Measurements from ENCODE around the gene AJM1.
"Not testable (repeated sequence)": the region's sequence is repeated elsewhere in the genome, so short reads cannot be mapped to it uniquely, and the experiment has no call there.

The AJM1 gene

GRCh38 chr9:136831002-136831719, 11.1 kb upstream of the AJM1 start:
- Histone ChIP-seq H2AFZ (ENCODE audit: low read depth, low read length) (no peak overlapping the region), H3K4me3 (ENCODE audit: low read length) (no peak overlapping the region), H3K4me1 (ENCODE audit: insufficient read depth, low read length) (no peaks in the 10 kb centered on the region), H3K9me3 (ENCODE audit: low read length) (no peaks in the 10 kb centered on the region), H3K36me3 (ENCODE audit: insufficient read depth, low read length) (peaks cover 77% of the 10 kb centered on the region), H3K27me3 (ENCODE audit: insufficient read depth, low read length) (no peaks in the 10 kb centered on the region)

GRCh38 chr9:136831720-136832104, 10.6 kb upstream of the AJM1 start:
- H3K4me3 ChIP-seq (ENCODE audit: low read length) = no peak overlapping the region
- H3K36me3 ChIP-seq (ENCODE audit: insufficient read depth, low read length) = peaks cover 75% of the 10 kb centered on the region
- no peaks in the 10 kb centered on the region for H3K27me3 ChIP-seq (ENCODE audit: insufficient read depth, low read length)
- H3K4me1 ChIP-seq (ENCODE audit: insufficient read depth, low read length) = no peaks in the 10 kb centered on the region
- H3K9me3 ChIP-seq (ENCODE audit: low read length) = no peaks in the 10 kb centered on the region
- H2AFZ ChIP-seq (ENCODE audit: low read depth, low read length) = no peak overlapping the region

DNA sequence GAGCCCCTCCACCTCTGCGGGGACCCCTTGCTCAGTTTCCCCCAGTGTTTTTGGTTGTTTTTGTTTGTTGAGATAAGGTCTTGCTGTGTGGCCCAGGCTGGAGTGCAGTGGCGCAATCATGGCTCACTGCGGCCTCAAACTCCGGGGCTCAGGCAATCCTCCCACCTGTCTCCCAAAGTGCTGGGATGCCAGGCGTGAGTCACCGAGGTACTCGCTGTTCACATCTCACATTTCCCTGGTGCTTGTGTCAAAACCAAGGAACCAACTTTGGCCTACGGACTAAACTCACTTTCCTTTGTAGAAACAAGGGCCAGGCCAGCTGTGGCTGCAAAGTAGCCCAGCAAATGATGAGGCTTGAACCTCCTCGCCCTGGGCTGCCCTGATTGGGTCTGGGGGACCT, 9.7 kb upstream of the AJM1 start:
- no peaks in the 10 kb centered on the region for H3K4me1 ChIP-seq (ENCODE audit: insufficient read depth, low read length)
- no peak overlapping the region for H2AFZ ChIP-seq (ENCODE audit: low read depth, low read length)
- H3K27me3 ChIP-seq (ENCODE audit: insufficient read depth, low read length) = no peaks in the 10 kb centered on the region
- peaks cover 68% of the 10 kb centered on the region for H3K36me3 ChIP-seq (ENCODE audit: insufficient read depth, low read length)
- no peaks in the 10 kb centered on the region for H3K9me3 ChIP-seq (ENCODE audit: low read length)
- H3K4me3 ChIP-seq (ENCODE audit: low read length) = no peak overlapping the region

DNA sequence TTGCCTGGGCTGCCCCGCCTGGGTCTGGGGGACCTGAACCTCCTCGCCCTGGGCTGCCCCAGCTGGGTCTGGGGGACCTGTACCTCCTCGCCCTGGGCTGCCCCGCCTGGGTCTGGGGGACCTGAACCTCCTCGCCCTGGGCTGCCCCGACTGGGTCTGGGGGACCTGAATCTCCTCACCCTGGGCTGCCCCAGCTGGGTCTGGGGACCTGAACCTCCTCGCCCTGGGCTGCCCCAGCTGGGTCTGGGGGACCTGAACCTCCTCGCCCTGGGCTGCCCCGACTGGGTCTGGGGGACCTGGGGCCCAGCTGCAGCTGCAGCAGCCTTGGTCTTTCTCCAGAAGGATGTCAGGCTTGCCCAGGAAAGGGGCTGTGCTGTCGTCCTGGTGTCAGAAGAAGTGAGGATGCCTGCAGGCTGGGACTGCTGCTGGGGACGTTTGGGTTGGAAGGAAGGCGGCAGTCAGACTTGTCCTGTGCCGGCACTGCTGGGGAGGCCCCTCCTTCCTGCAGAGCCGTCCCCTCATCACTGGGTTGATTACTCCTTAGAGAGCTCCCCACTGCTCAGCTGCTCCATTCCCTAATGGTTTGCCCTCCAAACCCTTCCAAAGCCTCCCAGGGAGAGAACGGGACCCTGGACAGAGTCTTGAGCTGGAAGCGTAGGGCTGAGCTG, 8.8 kb upstream of the AJM1 start:
- peaks cover 67% of the 10 kb centered on the region for H3K36me3 ChIP-seq (ENCODE audit: insufficient read depth, low read length)
- H3K9me3 ChIP-seq (ENCODE audit: low read length); H3K27me3 ChIP-seq (ENCODE audit: insufficient read depth, low read length); H2AFZ ChIP-seq (ENCODE audit: low read depth, low read length); H3K4me1 ChIP-seq (ENCODE audit: insufficient read depth, low read length); H3K4me3 ChIP-seq (ENCODE audit: low read length): not testable (repeated sequence)

DNA sequence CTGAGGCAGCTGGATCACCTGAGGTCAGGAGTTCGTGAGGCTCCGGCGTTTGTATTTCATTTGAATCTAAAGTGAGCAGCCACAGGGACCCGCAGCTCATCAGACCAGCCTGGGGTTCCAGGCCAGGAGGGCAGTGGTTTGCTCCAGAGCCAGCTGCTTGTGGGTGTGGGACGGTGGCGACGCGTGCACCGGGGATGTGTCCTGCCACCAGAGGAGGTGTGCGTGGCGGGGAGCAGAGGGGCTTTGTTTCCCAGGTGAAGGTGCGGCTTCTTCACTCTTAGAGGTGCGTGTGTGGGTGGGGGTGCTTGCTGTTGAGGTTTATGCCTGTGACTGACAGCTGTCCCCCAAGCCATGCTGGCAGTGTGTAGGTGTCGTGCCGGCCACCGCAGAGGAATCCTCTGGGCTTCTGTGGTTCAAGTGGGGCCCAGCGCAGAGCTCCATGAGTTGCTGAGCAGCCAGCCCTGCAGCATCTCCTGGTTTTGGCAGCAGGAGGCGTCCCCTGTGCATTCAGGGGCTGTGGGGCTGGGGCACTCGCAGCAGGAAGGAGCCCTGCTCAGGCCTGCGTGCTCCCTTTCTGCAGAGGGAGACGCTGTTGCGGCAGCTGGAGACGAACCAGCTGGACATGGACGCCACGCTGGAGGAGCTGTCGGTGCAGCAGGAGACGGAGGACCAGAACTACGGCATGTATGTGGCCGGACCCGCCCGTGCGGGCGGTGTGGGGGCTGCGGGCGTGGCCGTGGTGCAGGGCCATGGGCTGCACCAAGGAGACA, 6.9 kb upstream of the AJM1 start:
- no peaks in the 10 kb centered on the region for H3K9me3 ChIP-seq (ENCODE audit: low read length)
- H3K36me3 ChIP-seq (ENCODE audit: insufficient read depth, low read length) = peaks cover 63% of the 10 kb centered on the region
- H3K4me1 ChIP-seq (ENCODE audit: insufficient read depth, low read length) = peaks cover 6% of the 10 kb centered on the region
- H3K27me3 ChIP-seq (ENCODE audit: insufficient read depth, low read length) = no peaks in the 10 kb centered on the region
- H2AFZ ChIP-seq (ENCODE audit: low read depth, low read length) = no peak overlapping the region
- H3K4me3 ChIP-seq (ENCODE audit: low read length) = no peak overlapping the region

- H3K27me3 ChIP-seq (ENCODE audit: insufficient read depth, low read length) = no peaks in the 10 kb centered on the region
- no peak overlapping the region for H3K4me3 ChIP-seq (ENCODE audit: low read length)
- H3K36me3 ChIP-seq (ENCODE audit: insufficient read depth, low read length) = peaks cover 54% of the 10 kb centered on the region
- no peak overlapping the region for H2AFZ ChIP-seq (ENCODE audit: low read depth, low read length)
- H3K4me1 ChIP-seq (ENCODE audit: insufficient read depth, low read length) = peaks cover 14% of the 10 kb centered on the region
- H3K9me3 ChIP-seq (ENCODE audit: low read length) = no peaks in the 10 kb centered on the region
Measured at GRCh38 chr9:136835932-136836904, 6.1 kb upstream of the AJM1 start.

DNA sequence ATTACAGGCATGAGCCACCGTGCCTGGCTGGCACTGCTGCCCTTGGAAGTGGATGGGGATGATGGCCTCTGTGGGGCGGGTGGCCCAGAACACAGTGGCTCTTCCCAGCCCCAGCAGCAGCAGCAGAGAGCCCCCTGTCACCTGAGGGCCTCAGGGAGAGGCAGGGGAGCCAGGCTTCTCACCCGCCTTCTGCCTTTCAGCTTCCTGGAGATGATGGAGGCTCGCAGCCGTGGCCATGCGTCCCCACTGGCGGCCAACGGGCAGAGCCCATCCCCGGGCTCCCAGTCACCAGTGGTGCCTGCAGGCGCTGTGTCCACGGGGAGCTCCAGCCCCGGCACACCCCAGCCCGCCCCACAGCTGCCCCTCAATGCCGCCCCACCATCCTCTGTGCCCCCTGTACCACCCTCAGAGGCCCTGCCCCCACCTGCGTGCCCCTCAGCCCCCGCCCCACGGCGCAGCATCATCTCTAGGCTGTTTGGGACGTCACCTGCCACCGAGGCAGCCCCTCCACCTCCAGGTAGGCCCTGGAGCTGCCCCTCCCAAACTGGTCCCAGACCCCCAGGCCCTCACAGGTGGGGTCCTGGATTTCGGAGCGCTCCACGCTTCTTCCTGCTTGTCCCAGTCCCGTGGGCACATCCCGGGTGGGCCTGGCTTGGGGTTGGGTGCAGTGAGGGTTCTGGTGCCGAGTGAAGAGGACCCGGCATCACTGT, 5.0 kb upstream of the AJM1 start:
- Histone ChIP-seq H3K36me3 (ENCODE audit: insufficient read depth, low read length) (peaks cover 43% of the 10 kb centered on the region), H3K27me3 (ENCODE audit: insufficient read depth, low read length) (no peaks in the 10 kb centered on the region), H2AFZ (ENCODE audit: low read depth, low read length) (no peak overlapping the region)

DNA sequence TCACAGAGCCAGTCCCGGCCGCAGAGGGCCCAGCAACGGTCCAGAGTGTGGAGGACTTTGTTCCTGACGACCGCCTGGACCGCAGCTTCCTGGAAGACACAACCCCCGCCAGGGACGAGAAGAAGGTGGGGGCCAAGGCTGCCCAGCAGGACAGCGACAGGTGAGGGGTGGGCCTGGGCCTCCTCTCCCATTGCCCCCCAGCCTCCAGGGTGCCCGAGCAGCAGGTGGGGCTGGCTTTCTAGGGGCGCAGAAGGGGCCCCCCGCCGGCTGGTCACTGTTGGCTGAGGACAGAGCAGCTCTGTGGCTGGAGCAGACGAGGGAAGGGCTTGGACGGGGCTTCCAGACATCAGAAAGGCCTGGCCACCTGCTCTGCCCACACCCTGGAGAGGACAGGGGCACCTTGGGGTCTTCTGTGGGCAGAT, 4.4 kb upstream of the AJM1 start:
- H2AFZ ChIP-seq (ENCODE audit: low read depth, low read length); H3K9me3 ChIP-seq (ENCODE audit: low read length); H3K27me3 ChIP-seq (ENCODE audit: insufficient read depth, low read length); H3K4me3 ChIP-seq (ENCODE audit: low read length): not testable (repeated sequence)
- Histone ChIP-seq H3K36me3 (ENCODE audit: insufficient read depth, low read length) (peaks cover 38% of the 10 kb centered on the region), H3K4me1 (ENCODE audit: insufficient read depth, low read length) (peaks cover 26% of the 10 kb centered on the region)

More for the DNA sequence above, 5.0 kb upstream of the AJM1 start:
- Histone ChIP-seq H3K9me3 (ENCODE audit: low read length) (no peaks in the 10 kb centered on the region), H3K4me3 (ENCODE audit: low read length) (no peak overlapping the region), H3K4me1 (ENCODE audit: insufficient read depth, low read length) (peaks cover 23% of the 10 kb centered on the region)

GRCh38 chr9:136838314-136839228, 3.7 kb upstream of the AJM1 start:
- no peak overlapping the region for H3K4me3 ChIP-seq (ENCODE audit: low read length)
- H3K4me1 ChIP-seq (ENCODE audit: insufficient read depth, low read length) = peaks cover 32% of the 10 kb centered on the region
- H3K27me3 ChIP-seq (ENCODE audit: insufficient read depth, low read length) = no peaks in the 10 kb centered on the region
- peaks cover 37% of the 10 kb centered on the region for H3K36me3 ChIP-seq (ENCODE audit: insufficient read depth, low read length)
- H3K9me3 ChIP-seq (ENCODE audit: low read length) = no peaks in the 10 kb centered on the region
- no peak overlapping the region for H2AFZ ChIP-seq (ENCODE audit: low read depth, low read length)

GRCh38 chr9:136839229-136840139, 2.8 kb upstream of the AJM1 start:
- Histone ChIP-seq H3K9me3 (ENCODE audit: low read length) (no peaks in the 10 kb centered on the region), H2AFZ (ENCODE audit: low read depth, low read length) (no peak overlapping the region), H3K4me1 (ENCODE audit: insufficient read depth, low read length) (peaks cover 32% of the 10 kb centered on the region), H3K36me3 (ENCODE audit: insufficient read depth, low read length) (peaks cover 33% of the 10 kb centered on the region), H3K4me3 (ENCODE audit: low read length) (no peak overlapping the region), H3K27me3 (ENCODE audit: insufficient read depth, low read length) (no peaks in the 10 kb centered on the region)

Data from neuron (in vitro differentiated cells).